C1 segment of cervical spinal cord (tissue), 14 donors: ENCODE results near the gene C2orf68.
"Not testable (repeated sequence)": the region's sequence is repeated elsewhere in the genome, so short reads cannot be mapped to it uniquely, and the experiment has no call there.

Source experiments
- DNase-seq, 14 donors: peaks; one replicate each; lab custom pipeline; 2025; lab: John Stamatoyannopoulos, UW

The C2orf68 gene

DNA sequence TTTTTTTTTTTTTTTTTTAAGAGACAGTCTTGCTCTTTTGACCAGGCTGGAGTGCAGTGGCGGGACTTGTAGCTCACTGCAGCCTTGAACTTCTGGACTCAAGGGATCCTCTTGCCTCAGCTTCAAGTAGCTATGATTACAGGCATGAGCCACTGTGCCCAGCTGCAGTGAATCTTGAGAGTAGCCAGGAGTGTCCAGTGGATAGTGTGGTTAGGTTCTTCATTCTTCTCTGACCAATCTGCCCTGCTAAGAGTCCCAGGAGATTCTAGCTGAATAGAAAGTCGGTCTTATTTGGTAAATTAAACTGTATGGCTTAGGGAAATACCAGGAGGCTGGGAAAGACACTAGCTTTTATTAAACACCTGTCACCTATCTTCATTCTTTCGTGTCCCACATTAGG lies 19.4 kb upstream of the C2orf68 start:
- no peak for DNase-seq

DNA sequence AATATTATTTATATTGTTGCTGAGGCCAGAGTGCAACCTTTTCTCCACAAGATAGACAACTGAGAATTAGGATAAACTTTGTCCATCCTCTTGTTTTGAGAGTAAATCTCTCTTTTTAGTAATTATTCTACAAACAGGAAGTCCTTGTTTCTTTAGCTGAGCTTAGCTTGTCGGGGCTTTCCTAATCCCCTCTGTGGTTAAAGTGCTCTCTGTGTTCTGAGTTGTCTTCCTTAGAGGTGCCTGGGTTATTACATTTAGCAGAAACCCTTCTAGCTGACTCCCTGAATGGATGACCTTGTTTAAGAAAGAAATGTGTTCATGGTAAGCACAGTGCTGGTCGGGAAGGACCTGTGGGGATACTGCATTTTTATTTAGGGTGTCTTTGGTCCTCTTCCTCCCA lies 16.8 kb upstream of the C2orf68 start:
- DNase-seq, result no peak

DNA sequence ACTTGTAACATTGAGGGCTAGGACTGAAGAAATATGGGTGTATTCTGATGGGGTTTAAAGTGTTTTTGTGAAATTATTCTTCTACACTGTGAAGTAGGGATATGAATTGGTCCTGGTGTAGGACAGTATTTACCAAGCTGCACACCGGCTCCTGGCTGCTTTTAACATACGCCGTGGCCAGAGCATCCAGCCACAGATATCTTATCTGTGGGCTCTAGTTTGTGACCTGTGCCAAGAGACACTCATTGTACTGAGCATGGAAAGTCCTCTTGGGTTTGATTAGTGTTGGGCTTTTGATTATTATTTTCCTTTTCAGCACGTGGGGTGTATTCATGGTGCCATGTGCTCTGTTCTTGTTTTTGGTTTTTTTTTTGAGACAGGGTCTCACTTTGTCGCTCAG lies 12.1 kb upstream of the C2orf68 start:
- DNase-seq, result no peak

DNA sequence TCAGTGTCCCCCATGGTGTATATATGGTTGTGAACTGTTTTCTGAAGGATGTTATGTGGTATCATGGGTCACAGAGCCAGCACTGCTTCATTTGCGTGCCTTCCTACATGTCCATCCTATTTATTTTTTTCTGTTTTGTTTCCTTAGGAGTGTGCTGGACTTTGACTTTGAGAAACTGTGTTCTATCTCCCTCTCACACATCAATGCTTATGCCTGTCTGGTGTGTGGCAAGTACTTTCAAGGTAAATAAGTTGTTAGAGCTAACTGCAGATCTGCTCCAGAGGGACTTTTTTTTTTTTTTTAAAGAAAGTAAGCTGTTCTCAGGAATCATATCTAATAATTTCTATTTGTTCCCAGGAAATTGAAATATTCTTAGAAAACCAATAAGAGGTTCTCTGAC lies 9.5 kb upstream of the C2orf68 start:
- no peak for DNase-seq

DNA sequence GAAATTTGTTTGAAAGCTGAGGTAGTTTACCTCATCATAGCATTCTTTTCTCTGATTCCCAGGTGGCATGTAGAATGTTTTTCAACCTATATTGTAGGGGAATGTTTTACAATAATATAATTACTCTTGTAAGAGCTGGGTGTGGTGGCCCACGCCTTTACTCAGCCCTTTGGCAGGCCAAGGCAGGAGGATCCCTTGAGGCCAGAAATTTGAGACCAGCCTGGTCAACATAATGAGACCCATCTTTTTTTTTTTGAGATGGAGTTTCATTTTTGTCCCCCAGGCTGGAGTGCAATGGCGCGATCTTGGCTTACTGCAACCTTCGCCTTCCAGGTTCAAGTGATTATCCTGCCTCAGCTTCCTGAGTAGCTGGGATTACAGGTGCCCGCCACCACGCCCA lies 7.8 kb upstream of the C2orf68 start:
- no peak for DNase-seq

DNA sequence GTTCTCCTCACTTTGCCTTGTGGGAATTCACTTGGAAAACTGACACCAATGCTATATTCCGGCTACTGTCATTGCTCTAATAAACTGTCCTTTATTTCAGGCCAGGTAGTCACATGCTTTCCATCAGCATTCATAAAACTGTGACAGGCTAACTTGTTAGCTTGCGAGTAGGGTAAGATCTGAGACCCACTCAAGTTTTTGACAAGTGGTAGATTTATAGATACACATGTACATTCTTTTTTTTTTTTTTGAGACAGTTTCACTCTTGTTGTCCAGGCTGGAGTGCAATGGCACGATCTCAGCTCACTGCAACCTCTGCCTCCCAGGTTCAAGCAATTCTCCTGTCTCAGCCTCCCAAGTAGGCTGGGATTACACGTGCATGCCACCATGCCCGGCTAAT lies 5.9 kb upstream of the C2orf68 start:
- DNase-seq, result not testable (repeated sequence)

DNA sequence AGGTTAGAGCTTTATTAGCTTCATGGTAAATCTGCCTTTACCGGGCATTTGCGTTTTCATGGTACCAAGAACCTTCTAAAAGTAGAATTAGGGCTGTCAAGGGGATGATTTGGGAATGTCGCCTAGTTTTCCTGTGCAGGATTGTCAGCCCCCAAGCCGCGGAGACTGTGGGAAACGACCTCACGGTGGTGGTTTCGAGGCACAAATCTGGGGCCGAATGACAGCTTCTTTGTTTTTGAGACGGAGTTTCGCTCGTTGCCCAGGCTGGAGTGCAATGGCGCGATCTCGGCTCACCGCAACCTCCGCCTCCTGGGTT lies 3.5 kb upstream of the C2orf68 start:
- DNase-seq, result no peak

DNA sequence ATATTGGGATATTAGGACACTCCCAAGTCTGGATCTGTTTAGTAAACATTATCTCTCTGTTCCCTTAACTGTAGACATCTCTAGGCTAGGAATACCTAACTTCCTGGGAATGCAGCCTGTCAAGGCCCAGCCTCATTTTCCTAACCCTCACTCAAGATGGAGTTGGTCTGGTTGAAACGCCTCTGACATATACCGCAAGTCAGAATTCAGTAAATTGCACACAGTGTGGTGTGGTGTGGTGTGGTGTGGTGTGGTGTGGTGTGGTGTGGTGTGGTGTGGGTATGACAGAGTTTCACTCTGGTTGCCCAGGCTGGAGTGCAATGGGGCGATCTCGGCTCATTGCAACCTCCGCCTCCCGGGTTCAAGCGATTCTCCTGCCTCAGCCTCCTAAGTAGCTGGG lies 2.9 kb upstream of the C2orf68 start:
- DNase-seq, result not testable (repeated sequence)

DNA sequence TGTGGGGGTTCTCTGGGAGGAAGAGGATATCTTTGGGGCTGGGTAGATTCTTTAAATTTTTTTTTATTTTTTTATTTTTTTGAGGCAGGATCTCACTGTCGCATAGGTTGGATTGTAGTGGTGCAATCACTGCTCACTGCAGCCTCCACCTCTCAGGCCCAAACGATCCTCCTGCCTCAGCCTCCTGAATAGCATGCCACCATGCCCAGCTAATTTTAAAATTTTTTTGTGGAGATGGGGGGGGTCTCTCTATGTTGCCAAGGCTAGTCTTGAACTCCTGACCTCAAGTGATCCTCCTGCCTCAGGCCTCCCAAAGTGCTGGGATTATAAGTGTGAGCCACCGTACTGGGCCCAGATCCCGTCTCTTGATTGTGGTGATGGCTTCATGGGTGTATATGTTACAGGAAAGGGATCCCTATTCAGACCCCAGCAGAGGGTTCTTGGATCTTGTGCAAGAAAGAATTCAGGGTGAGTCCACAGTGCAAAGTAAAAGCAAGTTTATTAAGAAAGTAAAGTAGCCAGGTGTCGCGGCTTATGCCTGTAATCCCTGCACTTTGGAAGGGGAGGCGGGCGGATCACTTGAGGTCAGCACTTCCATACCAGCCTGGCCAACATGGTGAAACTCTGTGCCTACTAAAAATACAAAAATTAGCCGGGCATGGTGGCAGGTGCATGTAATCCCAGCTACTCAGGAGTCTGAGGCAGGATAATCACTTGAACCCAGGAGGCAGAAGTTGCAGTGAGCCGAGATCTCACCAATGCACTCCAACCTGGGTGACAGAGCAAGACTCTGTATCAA lies 2.0 kb upstream of the C2orf68 start:
- no peak for DNase-seq

DNA sequence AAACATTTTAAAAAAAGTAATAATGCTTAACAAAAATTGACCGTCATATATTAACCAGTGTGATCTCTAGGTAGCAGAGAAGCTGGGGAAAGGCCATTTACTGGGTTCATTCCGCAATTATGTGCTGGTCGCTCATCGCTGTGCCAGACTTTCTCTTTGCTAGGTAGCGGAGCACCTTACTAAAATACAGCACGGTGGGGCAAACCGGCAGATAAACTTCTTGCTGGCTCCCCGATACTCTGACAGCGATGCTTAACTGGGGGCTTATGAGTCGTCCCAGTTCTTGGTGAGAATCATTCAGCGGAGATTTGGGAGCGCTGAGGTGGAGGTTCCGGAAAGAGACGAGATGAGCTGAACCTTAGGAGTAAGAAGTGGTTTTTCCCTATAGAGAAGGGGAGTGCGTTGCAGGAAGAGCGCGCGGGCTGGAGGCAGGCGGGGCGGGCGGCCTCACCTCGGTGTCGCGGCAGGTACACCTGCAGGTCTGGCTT lies 605 bp downstream of the C2orf68 start:
- DNase-seq, result no peak

DNA sequence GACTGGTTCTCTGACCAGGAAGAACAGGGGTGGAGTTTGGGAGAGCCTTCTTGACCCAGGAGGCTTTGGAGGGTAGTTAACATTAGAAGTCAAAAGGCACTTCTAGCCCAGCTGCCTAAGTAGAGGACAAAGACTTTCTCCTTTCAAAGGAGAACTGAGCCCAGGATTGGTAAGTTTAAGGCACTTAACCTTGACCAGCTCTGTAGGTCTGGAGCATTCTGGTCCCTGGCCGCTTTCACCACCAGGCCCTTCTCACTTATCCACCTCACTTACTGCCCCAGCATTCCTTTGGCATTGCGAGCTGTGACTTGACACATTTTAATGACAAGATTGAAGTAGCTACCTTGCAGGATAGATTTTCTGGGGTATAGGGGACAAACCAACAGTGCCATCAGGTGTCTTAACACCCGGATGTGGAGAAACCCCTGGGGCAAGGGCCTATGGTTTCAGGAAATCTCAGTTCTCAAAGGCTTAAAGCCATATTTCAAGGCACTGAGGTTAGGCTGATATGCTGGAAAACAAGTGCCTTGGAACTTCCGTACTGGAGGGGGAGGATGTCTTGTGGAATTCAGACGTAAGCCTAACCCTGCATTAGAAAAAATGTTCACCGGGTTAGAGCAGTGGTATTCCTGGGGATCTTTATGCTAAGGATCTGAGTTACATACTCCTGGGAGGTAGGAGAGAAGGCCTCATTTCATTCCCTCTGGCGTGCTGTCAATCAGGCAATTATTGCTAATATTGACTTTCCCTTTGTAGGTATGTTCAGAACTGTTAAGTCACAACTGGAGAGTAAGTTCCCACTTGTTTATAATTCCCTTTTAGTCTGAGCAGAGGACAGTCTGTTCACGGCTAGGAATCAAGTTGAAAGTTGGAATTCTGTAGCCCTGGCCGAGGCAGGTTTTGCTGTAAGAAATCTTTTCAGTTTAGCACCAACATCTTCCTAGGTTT lies 4.3 kb downstream of the C2orf68 start:
- no peak for DNase-seq

DNA sequence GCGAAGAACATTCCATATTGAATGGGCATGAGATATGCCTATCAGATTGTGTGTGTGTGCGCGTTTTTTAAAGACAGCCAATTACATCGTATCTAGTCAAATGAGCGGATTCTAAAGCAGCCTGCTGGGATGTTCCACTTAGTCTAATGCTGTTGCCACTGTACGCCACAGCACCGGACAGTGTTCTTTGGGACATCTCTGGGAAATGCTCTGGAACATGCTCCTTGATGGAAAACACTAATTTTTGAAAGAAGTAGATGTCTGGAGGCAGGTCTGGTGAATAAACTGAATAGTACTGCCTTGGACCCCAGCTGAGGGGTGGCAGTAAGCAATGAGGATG lies 5.8 kb downstream of the C2orf68 start:
- DNase-seq, result no peak

DNA sequence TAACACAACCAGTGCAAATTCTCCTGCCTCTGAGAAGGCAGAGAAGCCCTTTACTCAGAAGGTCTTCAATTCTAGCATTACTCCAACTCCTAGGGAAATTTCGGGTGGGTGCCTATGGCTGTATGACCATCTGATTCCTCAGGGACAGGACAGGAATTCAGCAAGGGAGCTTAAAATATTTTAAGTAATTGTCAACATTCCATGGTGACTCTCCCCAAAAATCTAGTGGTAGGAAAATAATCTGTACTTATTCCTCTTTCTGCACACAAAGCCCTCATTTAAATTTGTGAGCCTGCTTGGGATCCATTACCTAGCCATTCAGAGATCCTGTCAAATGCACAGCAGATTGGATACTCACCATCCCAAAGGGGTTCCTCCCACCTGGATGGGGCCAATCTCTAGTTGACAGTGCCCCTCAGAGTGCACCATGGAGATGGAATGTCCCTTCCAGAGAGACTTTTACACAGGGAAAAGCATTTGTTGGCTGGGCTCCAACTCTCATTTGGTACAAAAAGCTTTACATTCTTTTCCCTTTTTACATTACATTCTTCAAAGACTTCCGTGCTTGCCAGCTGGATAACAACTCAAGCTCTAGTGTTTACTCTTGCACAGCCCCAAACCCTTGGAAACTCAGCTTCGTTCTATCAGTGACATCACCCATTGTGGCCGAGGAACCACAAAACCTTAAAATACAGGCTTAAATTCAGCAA lies 6.3 kb downstream of the C2orf68 start:
- DNase-seq, result no peak

DNA sequence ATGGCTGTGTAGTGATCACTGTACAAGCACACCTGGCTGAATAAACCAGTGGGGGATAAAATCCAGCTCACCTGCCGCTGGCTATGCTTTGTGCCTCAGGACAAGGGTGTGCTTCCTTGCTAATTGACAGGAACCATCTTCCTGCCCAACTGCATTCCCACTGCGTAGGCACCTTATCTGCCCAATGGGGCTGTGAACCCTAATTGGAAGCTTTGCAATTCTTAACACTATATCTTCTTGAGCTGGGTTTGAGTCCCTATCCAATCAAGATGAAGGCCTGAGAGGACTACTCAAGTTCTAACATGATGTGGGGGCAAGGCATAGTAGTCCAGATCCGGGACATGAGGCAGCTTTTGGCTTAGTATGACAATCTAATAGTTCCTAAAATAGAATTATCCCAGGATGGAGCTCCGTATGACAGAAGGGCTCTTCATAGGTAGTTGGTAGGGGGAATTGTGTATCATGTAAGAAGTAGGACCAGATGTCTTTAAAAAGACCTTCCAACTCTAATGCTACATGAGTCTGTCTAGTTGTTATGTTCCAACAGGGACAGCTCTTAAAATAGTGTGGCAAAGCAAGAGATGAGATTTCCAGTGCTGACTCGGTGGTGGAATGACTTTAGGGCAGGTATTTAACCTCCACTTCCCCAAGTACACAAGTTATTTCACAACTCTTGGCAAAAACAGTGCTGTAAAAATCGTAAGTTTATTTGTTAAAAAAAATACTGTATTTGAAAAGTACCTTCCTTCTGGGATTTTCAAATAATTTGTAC lies 7.1 kb downstream of the C2orf68 start:
- DNase-seq, result no peak

DNA sequence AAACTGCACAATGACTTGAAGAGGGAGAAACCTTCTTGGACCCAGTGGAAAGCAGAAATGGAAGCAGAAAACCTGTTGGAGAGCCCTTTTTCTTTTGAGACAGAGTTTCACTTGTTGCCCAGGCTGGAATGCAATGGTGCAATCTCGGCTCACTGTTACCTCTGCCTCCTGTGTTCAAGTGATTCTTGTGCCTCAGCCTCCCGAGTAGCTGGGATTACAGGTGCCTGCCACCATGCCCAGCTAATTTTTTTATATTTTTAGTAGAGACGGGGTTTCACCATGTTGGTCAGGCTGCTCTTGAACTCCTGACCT lies 7.8 kb downstream of the C2orf68 start:
- DNase-seq, result not testable (repeated sequence)

DNA sequence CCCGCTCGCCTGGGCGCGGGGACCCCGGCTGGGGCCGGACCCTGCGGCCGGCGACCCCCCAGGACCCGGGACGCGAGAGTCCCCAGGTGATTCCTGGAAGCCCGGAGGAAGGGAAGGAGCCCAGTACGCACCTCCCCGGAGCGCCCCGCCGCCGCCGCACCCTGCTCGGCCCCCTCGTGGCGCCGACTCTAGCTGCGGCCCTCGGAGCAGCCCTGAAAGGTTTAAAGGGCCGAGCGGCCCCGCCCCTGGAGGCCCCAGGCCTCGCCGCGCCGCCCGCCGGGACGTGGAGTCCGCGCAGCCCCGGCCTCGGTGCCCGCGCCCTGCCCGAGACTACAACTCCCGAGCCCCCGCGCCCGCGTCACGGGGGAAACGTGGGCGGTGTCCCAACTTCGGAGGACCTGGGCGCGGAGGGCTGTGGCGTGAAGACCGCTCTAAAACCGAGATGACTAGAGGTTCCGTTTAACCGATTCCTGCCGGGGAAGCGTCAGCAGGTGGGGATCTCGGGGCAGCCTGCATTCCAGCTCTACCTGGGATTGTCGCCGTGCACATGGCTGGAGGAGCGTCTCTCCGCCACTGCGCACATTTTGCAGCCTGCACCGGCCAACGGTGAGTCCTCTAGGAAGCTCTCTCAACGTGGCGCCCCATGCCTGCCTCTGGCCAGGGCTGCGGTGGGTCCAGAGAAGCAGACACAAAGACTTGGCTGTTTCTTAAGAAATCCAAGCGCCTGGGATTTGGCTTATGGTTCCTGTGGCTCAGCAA lies 9.2 kb downstream of the C2orf68 start, which contains the start of gene TMEM150A:
TMEM150A (minus strand) TSS at position 223 of the 759 bp plus-strand sequence. CDS start 750 bp downstream, outside the sequence.
- peak; percentile 39 to 96 (median 87) for DNase-seq

DNA sequence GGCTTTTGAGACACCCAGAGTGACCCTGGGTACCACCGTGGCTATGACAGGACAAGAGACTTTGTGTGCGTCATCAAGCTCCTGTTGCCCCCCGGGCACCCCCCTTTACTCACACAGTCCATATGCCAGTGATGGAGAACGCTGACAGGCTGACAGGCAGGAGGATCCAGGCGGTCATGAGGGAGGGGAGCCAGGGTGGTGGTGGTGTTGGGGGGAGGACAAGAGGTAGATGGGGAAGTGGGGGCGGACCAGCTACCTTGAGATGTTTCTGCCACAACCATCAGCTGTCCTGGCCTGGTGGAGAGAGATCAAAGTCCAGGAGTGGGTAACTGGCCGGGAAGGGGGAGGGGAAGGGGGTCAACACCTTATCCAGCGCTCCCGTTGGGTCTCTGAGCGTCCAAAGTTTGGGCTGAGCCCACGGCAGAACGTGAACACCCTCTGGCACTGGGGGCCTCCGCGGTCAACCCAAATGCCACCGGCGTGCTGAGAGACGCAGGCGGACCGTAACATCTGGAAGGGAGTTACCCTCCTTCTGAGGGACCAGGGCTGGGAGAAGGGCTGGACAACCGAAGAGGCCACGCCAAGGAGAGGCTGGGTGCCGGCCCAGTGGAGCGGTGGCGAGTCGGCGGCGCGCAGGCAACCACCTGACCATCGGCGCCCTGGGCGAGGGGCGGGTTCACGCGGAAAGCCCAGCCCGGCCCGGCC lies 9.9 kb downstream of the C2orf68 start:
- DNase-seq, result peak in 7 of 14 donors; percentile 65 to 92 (median 85)

DNA sequence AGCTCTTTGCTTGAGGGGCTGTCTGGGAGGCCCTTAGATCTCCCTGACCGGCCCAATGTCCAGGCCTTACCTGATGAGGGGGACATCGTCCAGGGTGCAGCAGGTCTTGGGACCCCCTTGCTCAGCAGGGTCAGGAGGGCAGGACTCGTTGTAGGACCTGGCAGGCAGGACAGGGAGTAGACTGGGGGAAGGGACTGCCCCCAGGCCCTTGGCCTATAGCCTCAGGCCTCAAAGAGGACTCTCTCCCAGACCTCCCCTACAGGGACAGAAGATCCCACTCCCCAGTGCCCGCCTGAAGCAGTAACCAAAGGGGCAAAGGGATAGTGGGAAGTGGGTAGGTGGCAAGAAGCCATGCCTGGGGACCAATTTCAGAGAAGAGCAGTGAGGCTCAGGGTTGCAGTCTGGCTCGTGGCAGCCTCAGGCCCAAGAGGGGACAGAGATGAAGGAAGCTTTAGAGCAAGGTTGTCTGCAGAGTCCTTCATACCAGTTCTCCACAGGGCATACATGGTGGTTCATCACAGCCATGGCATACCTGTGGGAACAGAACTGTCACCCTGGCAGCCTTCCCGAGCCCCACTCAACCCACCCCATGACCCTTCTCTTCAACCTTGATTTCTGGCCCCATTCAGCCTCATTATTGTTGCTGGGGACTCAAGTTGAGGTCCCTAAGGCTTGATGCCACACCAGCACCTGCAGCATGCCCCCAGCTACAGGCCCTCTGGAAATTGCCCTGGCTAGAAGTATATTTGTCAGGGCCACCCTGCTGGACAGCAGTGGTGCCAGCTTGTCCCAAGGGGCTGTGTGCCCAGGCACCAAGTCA lies 10.7 kb downstream of the C2orf68 start:
- DNase-seq, result no peak

DNA sequence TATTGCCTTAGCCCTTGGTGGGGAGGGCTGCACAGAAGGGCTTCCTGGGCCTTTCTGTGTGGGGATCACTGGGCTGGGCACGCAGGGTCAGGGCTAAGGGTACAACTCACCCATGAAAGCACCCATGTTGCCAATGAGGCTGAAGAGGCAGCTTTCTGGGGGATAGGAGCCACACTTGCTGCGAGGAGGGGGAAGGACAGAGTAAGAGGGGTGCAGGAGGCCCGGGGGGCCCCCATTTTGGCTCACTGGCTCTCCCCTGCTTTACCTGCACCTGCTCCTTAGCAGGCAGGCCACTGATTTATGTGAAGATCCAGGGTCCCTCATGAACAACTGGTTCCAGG lies 11.7 kb downstream of the C2orf68 start:
- no peak for DNase-seq
